Measurements from ENCODE around the gene SPINK5. TPM values are rescaled to one million over a fixed set of nuclear protein-coding genes. Genes with fewer than 3 reads are reported as not detected.
A peak's percentile ranks its signal among the peaks of the same experiment; 100 is the strongest.

The SPINK5 gene
- total RNA-seq, 1 experiment from 2014 or later = 5.9 TPM

DNA sequence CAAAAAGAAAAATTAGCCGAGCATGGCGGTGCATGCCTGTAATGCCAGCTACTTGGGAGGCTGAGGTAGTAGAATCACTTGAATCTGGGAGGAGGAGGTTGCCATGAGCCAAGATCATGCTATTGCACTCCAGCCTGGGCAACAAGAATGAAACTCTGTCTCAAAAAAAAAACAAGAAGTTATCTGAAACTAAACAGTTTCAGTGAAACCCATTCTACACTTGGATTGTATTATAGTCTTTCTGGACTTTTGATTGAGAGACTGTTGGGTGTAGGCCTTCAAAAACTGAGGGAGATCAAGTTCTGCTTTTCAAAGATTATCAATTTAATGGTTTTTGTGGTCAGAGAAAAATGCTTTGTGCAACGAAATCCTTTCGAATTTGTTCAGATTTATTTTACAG, 34.6 kb upstream of the SPINK5 start:
- ChIA-PET CTCF (no interaction called here), POLR2A (no interaction called here)
- ATAC-seq = no peak
- TF ChIP-seq NFYB (CRISPR knock-in tag; conservative IDR thresholded peaks at IDR 0.05; ENCODE audit: low read depth) (no peak), FOXP4 (CRISPR knock-in tag; IDR thresholded peaks at IDR 0.05) (no peak), ZBTB43 (CRISPR knock-in tag; IDR thresholded peaks at IDR 0.05) (no peak)
- TF ChIP-seq, protein P1, sequence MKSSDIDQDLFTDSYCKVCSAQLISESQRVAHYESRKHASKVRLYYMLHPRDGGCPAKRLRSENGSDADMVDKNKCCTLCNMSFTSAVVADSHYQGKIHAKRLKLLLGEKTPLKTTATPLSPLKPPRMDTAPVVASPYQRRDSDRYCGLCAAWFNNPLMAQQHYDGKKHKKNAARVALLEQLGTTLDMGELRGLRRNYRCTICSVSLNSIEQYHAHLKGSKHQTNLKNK (CRISPR knock-in tag; IDR thresholded peaks at IDR 0.05) = no peak
- Mint-ChIP-seq H3K4me3 (no peak overlapping the region), H3K27me3 (ENCODE audit: low read depth) (no peaks in the 10 kb centered on the region), H3K27ac (no peak overlapping the region), H3K4me1 (no peaks in the 10 kb centered on the region), H3K9me3 (peaks cover 5% of the 10 kb centered on the region; the same call in 1 of the 2 replicates), H3K36me3 (peaks cover 8% of the 10 kb centered on the region; the same call in 1 of the 2 replicates)
- no peak for DNase-seq (ENCODE audit: low spot score)

DNA sequence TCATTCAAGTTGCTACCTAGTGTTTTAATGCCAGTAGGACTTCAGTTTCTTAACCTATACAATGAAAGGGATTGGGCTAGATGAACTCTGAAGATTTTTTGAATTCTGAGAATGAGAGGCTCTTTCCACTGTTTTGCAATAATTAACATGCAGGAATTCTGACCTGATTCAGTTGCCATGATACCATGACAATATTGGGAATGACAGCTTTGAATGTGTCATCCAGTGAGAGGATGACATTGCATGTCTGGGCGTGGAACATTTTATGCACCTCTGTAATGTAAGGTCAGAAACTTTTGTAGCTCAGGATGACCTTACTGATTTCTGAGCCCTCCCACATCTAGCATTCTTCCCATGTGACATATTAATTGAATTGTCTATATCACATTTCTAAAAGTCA, 30.6 kb upstream of the SPINK5 start:
- H3K36me3 Mint-ChIP-seq = peaks cover 8% of the 10 kb centered on the region; the same call in 1 of the 2 replicates
- TF ChIP-seq PRRX2 (CRISPR knock-in tag; IDR thresholded peaks at IDR 0.05) (no peak), FOXJ3 (CRISPR knock-in tag; IDR thresholded peaks at IDR 0.05; ENCODE audit: borderline replicate concordance) (no peak)
- TF ChIP-seq, protein P2, sequence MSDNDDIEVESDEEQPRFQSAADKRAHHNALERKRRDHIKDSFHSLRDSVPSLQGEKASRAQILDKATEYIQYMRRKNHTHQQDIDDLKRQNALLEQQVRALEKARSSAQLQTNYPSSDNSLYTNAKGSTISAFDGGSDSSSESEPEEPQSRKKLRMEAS (CRISPR knock-in tag; IDR thresholded peaks at IDR 0.05) = no peak
- peaks cover 5% of the 10 kb centered on the region; the same call in 1 of the 2 replicates for H3K9me3 Mint-ChIP-seq
- no peaks in the 10 kb centered on the region for H3K27me3 Mint-ChIP-seq (ENCODE audit: low read depth)
- H3K4me1 Mint-ChIP-seq = no peaks in the 10 kb centered on the region
- ATAC-seq (no peak), DNase-seq (ENCODE audit: low spot score) (no peak)
- CTCF ChIA-PET = no interaction called here
- no peak overlapping the region for H3K4me3 Mint-ChIP-seq
- POLR2A ChIA-PET = no interaction called here
- peak overlapping the region; percentile 51; the same call in 1 of the 2 replicates for H3K27ac Mint-ChIP-seq

GRCh38 chr5:148035676-148036075, 28.1 kb upstream of the SPINK5 start:
- TF ChIP-seq NFE2L1 (CRISPR knock-in tag; IDR thresholded peaks at IDR 0.05) (no peak), TP53 (CRISPR knock-in tag; IDR thresholded peaks at IDR 0.05) (no peak), EMX1 (CRISPR knock-in tag; IDR thresholded peaks at IDR 0.05) (no peak), IRF1 (CRISPR knock-in tag; IDR thresholded peaks at IDR 0.05) (no peak), IRF2 (CRISPR knock-in tag; IDR thresholded peaks at IDR 0.05; ENCODE audit: borderline replicate concordance, low read depth) (no peak), MYBL2 (CRISPR knock-in tag; IDR thresholded peaks at IDR 0.05) (no peak), GABPB1 (CRISPR knock-in tag; IDR thresholded peaks at IDR 0.05) (no peak), GRHL2 (CRISPR knock-in tag; IDR thresholded peaks at IDR 0.05; ENCODE audit: insufficient replicate concordance, severe bottlenecking) (no peak)
- TF ChIP-seq, protein P3, sequence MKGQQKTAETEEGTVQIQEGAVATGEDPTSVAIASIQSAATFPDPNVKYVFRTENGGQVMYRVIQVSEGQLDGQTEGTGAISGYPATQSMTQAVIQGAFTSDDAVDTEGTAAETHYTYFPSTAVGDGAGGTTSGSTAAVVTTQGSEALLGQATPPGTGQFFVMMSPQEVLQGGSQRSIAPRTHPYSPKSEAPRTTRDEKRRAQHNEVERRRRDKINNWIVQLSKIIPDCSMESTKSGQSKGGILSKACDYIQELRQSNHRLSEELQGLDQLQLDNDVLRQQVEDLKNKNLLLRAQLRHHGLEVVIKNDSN (CRISPR knock-in tag; IDR thresholded peaks at IDR 0.05) = no peak
- TF ChIP-seq, protein P2 (CRISPR knock-in tag; IDR thresholded peaks at IDR 0.05) = no peak
- ChIA-PET CTCF (no interaction called here), POLR2A (no interaction called here)
- H3K27me3 Mint-ChIP-seq (ENCODE audit: low read depth) = no peaks in the 10 kb centered on the region
- H3K27ac Mint-ChIP-seq = no peak overlapping the region
- H3K9me3 Mint-ChIP-seq = no peaks in the 10 kb centered on the region
- no peaks in the 10 kb centered on the region for H3K36me3 Mint-ChIP-seq
- H3K4me3 Mint-ChIP-seq = no peak overlapping the region
- no peak for DNase-seq (ENCODE audit: low spot score)
- no peak for ATAC-seq
- H3K4me1 Mint-ChIP-seq = no peaks in the 10 kb centered on the region

Measured in WTC11 (cell line).